Measurements from ENCODE around the gene NUDT14.
A peak's percentile ranks its signal among the peaks of the same experiment; 100 is the strongest.

The NUDT14 gene

DNA sequence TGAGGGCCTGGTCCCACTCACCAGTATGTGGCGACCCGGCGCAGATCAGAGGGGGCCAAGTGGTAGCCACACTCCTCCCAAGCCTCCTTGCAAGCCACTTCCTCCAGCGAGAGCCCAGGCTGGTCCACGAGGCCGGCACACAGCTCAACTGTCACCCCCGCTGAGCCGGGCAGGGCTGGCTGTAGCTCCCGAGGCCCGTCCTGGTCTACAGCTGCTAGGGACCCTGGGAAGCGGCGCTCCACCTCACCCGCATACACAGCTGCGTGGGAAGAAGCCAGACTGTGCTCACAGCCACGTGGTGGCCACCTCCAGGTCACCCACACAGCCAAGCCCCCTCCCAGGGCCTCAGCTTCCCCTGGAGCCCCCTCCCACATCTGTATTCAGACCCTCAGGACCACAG lies 4.6 kb downstream of the NUDT14 start:
- TF ChIP-seq, protein P1, sequence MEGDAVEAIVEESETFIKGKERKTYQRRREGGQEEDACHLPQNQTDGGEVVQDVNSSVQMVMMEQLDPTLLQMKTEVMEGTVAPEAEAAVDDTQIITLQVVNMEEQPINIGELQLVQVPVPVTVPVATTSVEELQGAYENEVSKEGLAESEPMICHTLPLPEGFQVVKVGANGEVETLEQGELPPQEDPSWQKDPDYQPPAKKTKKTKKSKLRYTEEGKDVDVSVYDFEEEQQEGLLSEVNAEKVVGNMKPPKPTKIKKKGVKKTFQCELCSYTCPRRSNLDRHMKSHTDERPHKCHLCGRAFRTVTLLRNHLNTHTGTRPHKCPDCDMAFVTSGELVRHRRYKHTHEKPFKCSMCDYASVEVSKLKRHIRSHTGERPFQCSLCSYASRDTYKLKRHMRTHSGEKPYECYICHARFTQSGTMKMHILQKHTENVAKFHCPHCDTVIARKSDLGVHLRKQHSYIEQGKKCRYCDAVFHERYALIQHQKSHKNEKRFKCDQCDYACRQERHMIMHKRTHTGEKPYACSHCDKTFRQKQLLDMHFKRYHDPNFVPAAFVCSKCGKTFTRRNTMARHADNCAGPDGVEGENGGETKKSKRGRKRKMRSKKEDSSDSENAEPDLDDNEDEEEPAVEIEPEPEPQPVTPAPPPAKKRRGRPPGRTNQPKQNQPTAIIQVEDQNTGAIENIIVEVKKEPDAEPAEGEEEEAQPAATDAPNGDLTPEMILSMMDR (IDR thresholded peaks at IDR 0.05; ENCODE audit: unreplicated experiment in 3 of 3): no peak
- peaks cover 3% of the 10 kb centered on the region for H3K4me1 Mint-ChIP-seq
- no peaks in the 10 kb centered on the region for H3K9me3 Mint-ChIP-seq
- H3K36me3 Mint-ChIP-seq (ENCODE audit: low read depth): no peaks in the 10 kb centered on the region
- H3K4me3 Mint-ChIP-seq: peak overlapping the region in 1 of 3 experiments; percentile 38
- peak overlapping the region in 1 of 3 experiments; percentile 13 for H3K27ac Mint-ChIP-seq
- H3K27me3 Mint-ChIP-seq (ENCODE audit: low read depth): peaks cover 3% of the 10 kb centered on the region

DNA sequence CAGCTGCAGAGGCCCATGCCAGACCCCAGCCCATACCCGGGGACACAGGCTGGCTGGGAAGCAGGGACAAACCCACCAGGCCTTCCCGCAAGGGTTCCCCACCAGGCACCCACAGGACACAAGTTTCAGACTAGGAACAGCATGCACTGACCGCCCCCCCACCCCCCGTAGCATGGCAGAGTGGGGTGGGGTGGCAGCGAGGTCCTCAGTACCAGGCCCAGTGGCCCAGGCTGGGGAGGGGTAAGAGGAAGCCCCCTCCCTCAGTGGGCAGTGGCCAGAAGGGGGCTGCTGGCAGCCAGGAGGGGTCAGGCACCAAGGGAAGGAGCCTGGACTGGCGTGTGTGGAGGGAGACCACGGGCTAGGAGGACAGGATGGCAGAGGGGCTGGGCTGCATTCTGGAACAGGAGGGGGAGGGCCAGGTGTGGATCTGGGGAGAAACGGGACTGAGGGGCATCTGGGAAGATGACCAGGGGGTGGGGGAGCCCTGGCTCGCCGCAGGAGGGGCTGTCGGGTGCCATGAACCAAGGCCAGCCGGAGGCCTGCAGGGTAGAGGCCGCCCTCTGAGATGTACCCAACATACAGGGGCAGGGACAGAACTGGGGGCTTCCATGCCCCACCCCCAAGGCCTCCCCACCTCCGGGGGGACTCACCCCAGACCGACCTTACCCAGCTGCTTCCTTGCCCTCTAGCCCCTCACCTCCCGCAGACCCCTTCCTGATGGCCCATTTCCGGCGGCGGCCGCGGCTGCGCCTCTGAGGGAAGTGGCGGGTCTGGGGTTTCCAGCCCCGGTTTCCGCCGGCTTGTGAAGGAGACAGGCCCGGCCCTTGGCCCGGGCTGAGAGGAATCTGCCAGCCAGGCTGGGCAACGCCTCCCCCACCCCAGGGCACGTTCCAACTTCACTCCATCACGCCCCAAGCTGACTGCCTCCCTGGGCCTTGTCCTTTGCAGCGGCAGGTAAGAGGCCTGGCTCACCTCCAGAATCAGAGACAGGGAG lies 6.9 kb downstream of the NUDT14 start:
- Mint-ChIP-seq H3K27ac (no peak overlapping the region), H3K4me1 (peaks cover 15% of the 10 kb centered on the region), H3K36me3 (ENCODE audit: low read depth) (no peaks in the 10 kb centered on the region), H3K27me3 (ENCODE audit: low read depth) (peaks cover 15% of the 10 kb centered on the region), H3K9me3 (no peaks in the 10 kb centered on the region), H3K4me3 (no peak overlapping the region)
- TF ChIP-seq, protein P1 (IDR thresholded peaks at IDR 0.05; ENCODE audit: unreplicated experiment in 3 of 3): no peak

DNA sequence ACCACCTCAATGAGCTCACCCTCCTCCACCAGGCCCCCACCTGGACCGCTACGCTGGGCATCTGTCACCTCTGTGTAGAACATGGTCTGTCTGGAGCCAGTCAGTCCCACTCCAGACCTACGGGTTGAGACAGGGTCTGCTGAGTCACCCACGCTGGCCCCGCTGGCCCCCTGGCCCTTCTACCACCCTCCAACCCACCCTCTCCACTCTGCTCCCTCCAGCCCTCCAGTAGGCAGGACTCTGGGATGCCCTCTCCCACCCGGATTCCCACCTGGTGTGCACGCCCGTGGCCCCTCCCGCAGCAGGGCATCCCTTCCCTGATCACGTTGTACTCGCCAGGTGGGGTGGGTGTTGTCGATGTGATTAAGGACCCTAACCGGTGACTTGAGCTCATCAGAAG lies 8.0 kb downstream of the NUDT14 start:
- no peak overlapping the region for H3K27ac Mint-ChIP-seq
- H3K4me3 Mint-ChIP-seq: no peak overlapping the region
- peaks cover 15% of the 10 kb centered on the region for H3K4me1 Mint-ChIP-seq
- H3K9me3 Mint-ChIP-seq: no peaks in the 10 kb centered on the region
- peaks cover 15% of the 10 kb centered on the region for H3K27me3 Mint-ChIP-seq (ENCODE audit: low read depth)
- TF ChIP-seq, protein P1 (IDR thresholded peaks at IDR 0.05; ENCODE audit: unreplicated experiment in 3 of 3): no peak
- H3K36me3 Mint-ChIP-seq (ENCODE audit: low read depth): no peaks in the 10 kb centered on the region

DNA sequence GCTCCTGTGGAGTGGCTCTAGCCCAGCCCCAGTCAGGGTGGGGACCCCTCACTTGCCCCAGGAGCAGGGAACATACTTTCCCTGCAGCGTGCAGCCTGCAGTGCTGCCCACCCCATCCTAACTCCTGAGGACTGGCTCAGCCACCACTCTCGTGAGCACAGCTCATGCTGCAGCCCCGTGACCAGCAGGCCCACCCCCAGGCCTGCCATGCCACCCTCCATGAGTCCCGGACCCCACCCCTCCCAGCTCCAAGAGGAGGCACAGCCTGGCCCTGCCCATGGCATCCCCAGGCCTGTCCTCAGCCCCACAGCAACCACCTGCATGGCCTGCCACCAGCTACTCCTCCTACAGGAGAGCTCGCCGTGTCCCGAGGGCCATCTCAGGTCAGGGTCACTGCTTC lies 8.6 kb downstream of the NUDT14 start:
- peaks cover 15% of the 10 kb centered on the region for H3K27me3 Mint-ChIP-seq (ENCODE audit: low read depth)
- peaks cover 15% of the 10 kb centered on the region for H3K4me1 Mint-ChIP-seq
- no peaks in the 10 kb centered on the region for H3K36me3 Mint-ChIP-seq (ENCODE audit: low read depth)
- H3K4me3 Mint-ChIP-seq: no peak overlapping the region
- TF ChIP-seq, protein P1 (IDR thresholded peaks at IDR 0.05; ENCODE audit: unreplicated experiment in 3 of 3): no peak
- no peak overlapping the region for H3K27ac Mint-ChIP-seq
- no peaks in the 10 kb centered on the region for H3K9me3 Mint-ChIP-seq

DNA sequence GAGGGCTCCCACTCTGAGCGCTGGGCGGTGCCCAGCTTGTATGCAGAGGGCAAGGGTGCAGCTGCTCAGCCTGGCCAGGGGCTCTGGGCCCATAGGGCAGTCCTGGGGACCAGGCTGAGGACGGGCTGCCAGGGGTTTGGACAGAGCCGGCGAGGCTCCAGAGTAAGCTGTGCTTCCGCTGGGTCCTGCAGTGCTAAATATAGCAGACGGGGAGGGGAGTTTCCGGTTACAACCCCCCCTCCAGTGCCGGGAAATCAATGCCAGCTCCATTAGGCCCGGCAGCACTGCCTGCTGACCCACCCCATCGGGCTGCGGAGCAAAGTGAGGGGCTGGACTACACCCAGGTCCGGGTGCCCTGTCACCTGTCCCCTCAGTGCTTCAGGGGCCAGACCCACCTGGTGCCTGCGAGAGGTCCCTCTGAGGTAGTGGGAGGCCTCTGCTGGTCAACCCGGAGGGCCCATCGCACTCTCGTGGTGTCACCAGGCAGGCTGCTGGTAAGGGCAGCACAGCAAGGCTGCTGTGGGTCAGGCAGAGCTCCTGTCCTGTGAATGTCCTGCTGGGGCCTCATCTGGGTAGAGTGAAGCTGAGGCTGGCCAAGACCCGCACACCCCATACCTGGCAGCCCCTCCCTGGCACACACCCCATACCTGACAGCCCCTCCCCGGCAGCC lies 10.0 kb downstream of the NUDT14 start:
- peaks cover 22% of the 10 kb centered on the region for H3K27me3 Mint-ChIP-seq (ENCODE audit: low read depth)
- H3K9me3 Mint-ChIP-seq: no peaks in the 10 kb centered on the region
- no peak overlapping the region for H3K4me3 Mint-ChIP-seq

More for the DNA sequence above, 10.0 kb downstream of the NUDT14 start:
- no peaks in the 10 kb centered on the region for H3K36me3 Mint-ChIP-seq (ENCODE audit: low read depth)
- peaks cover 20% of the 10 kb centered on the region for H3K4me1 Mint-ChIP-seq
- no peak overlapping the region for H3K27ac Mint-ChIP-seq
- TF ChIP-seq, protein P1 (IDR thresholded peaks at IDR 0.05; ENCODE audit: unreplicated experiment in 3 of 3): no peak

Data from nephron (organoid).